Endothelial cell of umbilical vein (primary cell): ENCODE data around the gene LHFPL4. TPM values are rescaled to one million over a fixed set of nuclear protein-coding genes. Genes with fewer than 3 reads are reported as not detected.

ENCODE experiments used
- BruUV-seq: library from RNA; stranded (reverse); fragments of 400-500 nt; replicated peaks from 2 replicates; lab custom pipeline; 2021; lab: Mats Ljungman, UMichigan
- CTCF ChIA-PET: fragments of 300-600, 350-600 bp; sonication (Branson Sonifier 250); formaldehyde crosslinking; loops from one replicate; lab custom pipeline; 2021; ENCODE audit warnings: antibody characterized with exemption, inconsistent platforms; lab: Charles Lee
- POLR2A ChIA-PET: fragments of 300-600, 350-600 bp; sonication (Branson Sonifier 250); formaldehyde crosslinking; loops from one replicate; lab custom pipeline; 2021; ENCODE audit warnings: antibody characterized with exemption, inconsistent platforms; lab: Charles Lee
- DNase-seq: peaks from one replicate; pipeline ENCODE4 v3.0.0-alpha.2; 2011; ENCODE audit warnings: low read depth, low spot score
- FAIRE-seq: peaks from 2 replicates; lab custom pipeline; 2011; peaks lifted over from hg19 to GRCh38; lab: Jason Lieb, UNC
- H2AFZ ChIP-seq: 2 replicates; pipeline ENCODE4 v1.6.0; 2012; ENCODE audit warnings: low read depth, low read length, control low read depth, inconsistent platforms
- H3K27ac ChIP-seq: 2 replicates; pipeline ENCODE4 v1.5.1; 2011; ENCODE audit warnings: low read depth, mild to moderate bottlenecking, control low read depth, low read length, moderate library complexity; ENCODE audit not compliant: insufficient read depth
- H3K27me3 ChIP-seq, 2 experiments: 2 replicates each; pipeline versions ENCODE4 v1.6.0 to v1.6.1; 2011; ENCODE audit warnings: low read length in 2 of 2, mixed read lengths in 1 of 2; ENCODE audit not compliant: control insufficient read depth in 2 of 2, insufficient read depth in 2 of 2
- H3K36me3 ChIP-seq, 2 experiments: 2 replicates in 1 of 2; 3 replicates in 1 of 2; pipeline ENCODE4 v1.5.1; 2011; ENCODE audit warnings: low read length in 2 of 2, mild to moderate bottlenecking in 1 of 2, moderate library complexity in 1 of 2; ENCODE audit not compliant: control insufficient read depth in 2 of 2, insufficient read depth in 2 of 2; ENCODE audit errors: extremely low read depth in 1 of 2
- H3K4me1 ChIP-seq: 3 replicates; pipeline ENCODE4 v1.5.1; 2011; ENCODE audit warnings: mild to moderate bottlenecking, low read length; ENCODE audit not compliant: control insufficient read depth, insufficient read depth; ENCODE audit errors: extremely low read depth
- H3K4me2 ChIP-seq: 2 replicates; pipeline ENCODE4 v1.6.1; 2011; ENCODE audit warnings: low read length, control low read depth, mixed read lengths; ENCODE audit not compliant: insufficient read depth
- H3K4me3 ChIP-seq, 3 experiments: fragments of 200-600 bp in 1 of 3; sonication (generic), shearing (Covaris generic) in 1 of 3; replicated peaks in 1 of 3; 2 replicates each; pipeline ENCODE4 v1.5.1; 2011 to 2016; ENCODE audit warnings: control low read depth in 3 of 3, low read length in 3 of 3, mild to moderate bottlenecking in 2 of 3, inconsistent platforms in 1 of 3, low read depth in 1 of 3, moderate library complexity in 1 of 3; ENCODE audit not compliant: insufficient read depth in 1 of 3
- H3K79me2 ChIP-seq: 2 replicates; pipeline ENCODE4 v1.6.0; 2012; ENCODE audit warnings: low read length, inconsistent platforms; ENCODE audit not compliant: control insufficient read depth, insufficient read depth
- H3K9ac ChIP-seq: replicated peaks from 2 replicates; pipeline ENCODE3; 2011; ENCODE audit warnings: low read length, control low read depth; ENCODE audit not compliant: insufficient read depth; ENCODE audit errors: extremely low read depth
- H3K9me1 ChIP-seq: replicated peaks from 3 replicates; pipeline ENCODE4 v1.6.0; 2011; ENCODE audit warnings: mild to moderate bottlenecking, low read length; ENCODE audit not compliant: control insufficient read depth, insufficient read depth; ENCODE audit errors: extremely low read depth
- H3K9me3 ChIP-seq: replicated peaks from 2 replicates; pipeline ENCODE4 v1.5.1; 2012; ENCODE audit warnings: low read length, inconsistent platforms; ENCODE audit not compliant: control insufficient read depth, insufficient read depth
- H4K20me1 ChIP-seq: replicated peaks from 2 replicates; pipeline ENCODE3; 2011; ENCODE audit warnings: mild to moderate bottlenecking, low read length; ENCODE audit not compliant: control insufficient read depth, insufficient read depth; ENCODE audit errors: extremely low read depth
- CTCF ChIP-seq, 2 donors: IDR thresholded peaks; 1 replicate in 1 of 2; 2 replicates in 1 of 2; pipeline ENCODE4 v1.5.1; 2011; ENCODE audit warnings: low read length in 2 of 2, mild to moderate bottlenecking in 2 of 2, moderate library complexity in 2 of 2, control low read depth in 1 of 2, inconsistent platforms in 1 of 2, low read depth in 1 of 2; ENCODE audit not compliant: insufficient read depth in 1 of 2; ENCODE audit errors: extremely low read depth in 1 of 2
- EZH2 ChIP-seq: IDR thresholded peaks from 2 replicates; pipeline ENCODE4 v1.6.1; 2012; ENCODE audit warnings: borderline replicate concordance, low read depth, mild to moderate bottlenecking, moderate library complexity, low read length, inconsistent platforms; ENCODE audit not compliant: severe bottlenecking
- FOS ChIP-seq: IDR thresholded peaks from 2 replicates; pipeline ENCODE4 v1.6.1; 2011; ENCODE audit warnings: mild to moderate bottlenecking, low read length, moderate library complexity, borderline replicate concordance; ENCODE audit not compliant: insufficient read depth
- GATA2 ChIP-seq: IDR thresholded peaks from 2 replicates; pipeline ENCODE4 v1.7.0; 2011; ENCODE audit warnings: low read depth, mild to moderate bottlenecking, moderate library complexity, mixed read lengths, low read length; ENCODE audit not compliant: insufficient read length, insufficient read depth
- MAX ChIP-seq: IDR thresholded peaks from 2 replicates; pipeline ENCODE4 v1.6.1; 2011; ENCODE audit not compliant: insufficient read depth, insufficient read length
- MYC ChIP-seq: IDR thresholded peaks from one replicate; pipeline ENCODE4 v1.6.1; 2011; ENCODE audit warnings: mild to moderate bottlenecking, low read depth, low read length
- POLR2AphosphoS5 ChIP-seq: IDR thresholded peaks from 2 replicates; pipeline ENCODE4 v1.6.1; 2012; ENCODE audit warnings: low read depth, mild to moderate bottlenecking, control low read depth, low read length, moderate library complexity; ENCODE audit not compliant: insufficient read depth
- dilution Hi-C: fragments of 300-500 bp; cut with MboI; formaldehyde crosslinking; loops from one replicate; pipeline ENCODE4 v1.15.0; 2019; ENCODE audit warnings: low sequenced_read_pairs; ENCODE audit not compliant: extremely low pct_ligation_motif_present
- intact Hi-C: fragments of 100-400 bp; cut with micrococcal nuclease; formaldehyde crosslinking; loops from one replicate; pipeline ENCODE4 v1.10.0; 2022
- polyA plus RNA-seq, 4 experiments: library from polyadenylated mRNA; depleted of rRNA in 3 of 4; stranded (reverse) in 3 of 4; unstranded in 1 of 4; fragments of >200 nt; gene quantifications; 2 replicates each; pipeline versions ENCODE4 v1.2.1 to v1.2.3, GENCODE V29; 2011 to 2012; ENCODE audit warnings: missing spikeins in 1 of 4
- total RNA-seq: library from RNA; stranded (reverse); gene quantifications from 2 replicates; pipeline ENCODE4 v1.2.3, GENCODE V29; 2021

LHFPL4 gene
- total and polyA plus RNA-seq, 2 donors (not counting 3 experiments of a cell fraction or from before 2014, with no cell fraction given), result not detected

GRCh38 chr3:9500108-9501050, 53.2 kb downstream of the LHFPL4 start:
- H3K27ac ChIP-seq, result no peak overlapping the region
- dilution Hi-C loops, result no loop called here
- FAIRE-seq (peak; percentile 71), DNase-seq (peak; percentile 52)
- H3K27me3 ChIP-seq, result peaks cover 8 to 13% of the 10 kb centered on the region in 2 experiments
- ChIA-PET POLR2A (no interaction called here), CTCF (interaction anchor here (0.6 to 1.5 kb wide), 10 partner anchors 9 to 446 kb away, joined by 3 to 14 read pairs (median 3); partner anchors contain the start of gene THUMPD3)
- no TSS peak for BruUV-seq
- TF ChIP-seq GATA2 (no peak), MYC (no peak), MAX (no peak), CTCF (IDR thresholded peaks at IDR 0.05; ENCODE audit: extremely low read depth in 1 of 2, insufficient read depth in 1 of 2, low read depth in 1 of 2, low read length in 2 of 2) (peak; percentile 96 to 97), FOS (no peak), EZH2 (peak; percentile 51), POLR2AphosphoS5 (no peak)
- H3K9me3 ChIP-seq, result no peaks in the 10 kb centered on the region
- H3K9me1 ChIP-seq, result no peaks in the 10 kb centered on the region
- no peak overlapping the region for H3K4me2 ChIP-seq
- H3K4me3 ChIP-seq, result no peak overlapping the region
- H2AFZ ChIP-seq, result peak overlapping the region; percentile 13
- H4K20me1 ChIP-seq, result no peaks in the 10 kb centered on the region
- H3K4me1 ChIP-seq, result peaks cover 3% of the 10 kb centered on the region
- H3K36me3 ChIP-seq, result no peaks in the 10 kb centered on the region
- intact Hi-C loops, result loop anchor here (5.0 to 10.0 kb wide), 3 partner anchors 147 to 434 kb away; partner anchors contain the start of genes CRELD1 and MTMR14
- H3K79me2 ChIP-seq, result no peaks in the 10 kb centered on the region
- no peak overlapping the region for H3K9ac ChIP-seq
